ENCODE results near the gene DYNLT2B.
"Not testable (repeated sequence)": the region's sequence is repeated elsewhere in the genome, so short reads cannot be mapped to it uniquely, and the experiment has no call there.

Gene DYNLT2B

GRCh38 chr3:196323691-196324090 lies 5.7 kb upstream of the DYNLT2B start:
- DNase-seq = no peak

GRCh38 chr3:196323016-196323415 lies 5.0 kb upstream of the DYNLT2B start:
- no peak for DNase-seq

- DNase-seq = no peak
Measured at GRCh38 chr3:196321162-196321561, 3.1 kb upstream of the DYNLT2B start.

- no peak for DNase-seq
Measured at GRCh38 chr3:196320137-196320536, 2.1 kb upstream of the DYNLT2B start.

- not testable (repeated sequence) for DNase-seq
Measured at GRCh38 chr3:196316799-196317686, 997 bp downstream of the DYNLT2B start.

- no peak for DNase-seq
Measured at GRCh38 chr3:196315821-196316220, 2.2 kb downstream of the DYNLT2B start.

GRCh38 chr3:196314597-196314996 lies 3.4 kb downstream of the DYNLT2B start:
- no peak for DNase-seq

GRCh38 chr3:196314086-196314485 lies 4.0 kb downstream of the DYNLT2B start:
- DNase-seq = not testable (repeated sequence)

GRCh38 chr3:196302960-196303359 lies 15.1 kb downstream of the DYNLT2B start:
- DNase-seq = not testable (repeated sequence)

GRCh38 chr3:196302551-196302950 lies 15.5 kb downstream of the DYNLT2B start:
- not testable (repeated sequence) for DNase-seq

- DNase-seq = no peak
Measured at GRCh38 chr3:196298521-196298920, 19.5 kb downstream of the DYNLT2B start.

- DNase-seq = no peak
Measured at GRCh38 chr3:196292286-196292923, 25.6 kb downstream of the DYNLT2B start.

- DNase-seq = no peak
Measured at GRCh38 chr3:196288141-196288460, 29.9 kb downstream of the DYNLT2B start.

- DNase-seq = peak; percentile 96
Measured at GRCh38 chr3:196287440-196288140, 30.4 kb downstream of the DYNLT2B start, which contains the start of gene PCYT1A. PCYT1A (minus strand) TSS chr3:196287726; CDS start chr3:196270531, 17,195 bp downstream.

- DNase-seq = peak; percentile 51
Measured at GRCh38 chr3:196287090-196287439, 31.0 kb downstream of the DYNLT2B start.

GRCh38 chr3:196284396-196284795 lies 33.6 kb downstream of the DYNLT2B start:
- no peak for DNase-seq

- no peak for DNase-seq
Measured at GRCh38 chr3:196281962-196282361, 36.1 kb downstream of the DYNLT2B start.

- DNase-seq = no peak
Measured at GRCh38 chr3:196280689-196281440, 37.2 kb downstream of the DYNLT2B start.

GRCh38 chr3:196275126-196275525 lies 42.9 kb downstream of the DYNLT2B start:
- no peak for DNase-seq

GRCh38 chr3:196274585-196274984 lies 43.5 kb downstream of the DYNLT2B start:
- DNase-seq = no peak

- DNase-seq = no peak
Measured at GRCh38 chr3:196273655-196274054, 44.4 kb downstream of the DYNLT2B start.

- no peak for DNase-seq
Measured at GRCh38 chr3:196272826-196273225, 45.2 kb downstream of the DYNLT2B start.

GRCh38 chr3:196270499-196270898 lies 47.5 kb downstream of the DYNLT2B start:
- DNase-seq = no peak

Measured in NCI-H146 (cell line).